Endodermal cell (in vitro differentiated cells): ENCODE results near the gene SOX11. TPM values are rescaled to one million over a fixed set of nuclear protein-coding genes. Genes with fewer than 3 reads are reported as not detected.

ENCODE experiments used
- DNase-seq: peaks from one replicate; pipeline ENCODE4 v3.0.0-alpha.2; 2017
- H3K27ac ChIP-seq: 2 replicates; pipeline ENCODE4 v1.5.1; 2013; ENCODE audit warnings: mild to moderate bottlenecking, low read depth, low read length, moderate library complexity
- H3K27me3 ChIP-seq: 2 replicates; pipeline ENCODE4 v1.6.1; 2013; ENCODE audit warnings: mild to moderate bottlenecking, low read length, moderate library complexity; ENCODE audit not compliant: insufficient read depth, control insufficient read depth, poor library complexity, severe bottlenecking
- H3K36me3 ChIP-seq: 2 replicates; pipeline ENCODE4 v1.7.0; 2013; ENCODE audit warnings: mild to moderate bottlenecking, low read length, moderate library complexity; ENCODE audit not compliant: control insufficient read depth, insufficient read depth
- H3K4me1 ChIP-seq: one replicate; pipeline ENCODE4 v1.7.0; 2013; ENCODE audit warnings: low read length; ENCODE audit not compliant: control insufficient read depth, insufficient read depth
- H3K4me3 ChIP-seq: 2 replicates; pipeline ENCODE4 v1.5.1; 2013; ENCODE audit warnings: mild to moderate bottlenecking, low read length, moderate library complexity
- H3K9ac ChIP-seq: 2 replicates; pipeline ENCODE4 v1.6.1; 2013; ENCODE audit warnings: mild to moderate bottlenecking, low read length, moderate library complexity; ENCODE audit not compliant: poor library complexity, severe bottlenecking; ENCODE audit errors: extremely low read depth
- H3K9me3 ChIP-seq: 2 replicates; pipeline ENCODE4 v1.6.1; 2013; ENCODE audit warnings: mild to moderate bottlenecking, low read length, moderate library complexity; ENCODE audit not compliant: control insufficient read depth
- H3K27ac Mint-ChIP-seq: 2 replicates; pipeline ENCODE4 v1.8.0; 2020; ENCODE audit warnings: mixed read lengths
- H3K27me3 Mint-ChIP-seq: 2 replicates; pipeline ENCODE4 v1.8.0; 2021; ENCODE audit warnings: mild to moderate bottlenecking, mixed read lengths; ENCODE audit not compliant: insufficient read depth
- H3K36me3 Mint-ChIP-seq: 2 replicates; pipeline ENCODE4 v1.8.0; 2020; ENCODE audit warnings: low read depth, mixed read lengths
- H3K4me1 Mint-ChIP-seq: 2 replicates; pipeline ENCODE4 v1.8.0; 2020; ENCODE audit warnings: mixed read lengths
- H3K4me3 Mint-ChIP-seq: 2 replicates; pipeline ENCODE4 v1.8.0; 2020; ENCODE audit warnings: mild to moderate bottlenecking, moderate library complexity, mixed read lengths
- H3K9me3 Mint-ChIP-seq: 2 replicates; pipeline ENCODE4 v1.8.0; 2020; ENCODE audit warnings: mild to moderate bottlenecking, mixed read lengths
- whole genome bisulfite sequencing, 2 experiments: methylation state at CpG; one replicate each; pipeline versions ENCODE4 v1.1.5 to v1.1.7; 2013; ENCODE audit warnings: missing lambda C conversion rate in 2 of 2, mixed read lengths in 1 of 2; ENCODE audit not compliant: insufficient coverage in 1 of 2, insufficient read length in 1 of 2; 5-methylcytosine and 5-hydroxymethylcytosine counted together
- total RNA-seq, 2 donors: library from RNA; stranded (reverse); fragmentation: NEBNext Ultra II Directional in 1 of 2; extraction: Animal tissue kit (Norgen Biotek cat#: 25700) in 1 of 2; gene quantifications; 2 replicates in 1 of 2; 3 replicates in 1 of 2; pipeline ENCODE4 v1.2.1, GENCODE V29; 2021
- TF ChIP-seq, protein P1 (sequence below): fragments of 200-600 bp; sonication (generic); conservative IDR thresholded peaks from 2 replicates; pipeline ENCODE4 v1.5.0; 2021; ENCODE audit warnings: antibody characterized with exemption, mild to moderate bottlenecking

The SOX11 gene
- total RNA-seq, 2 donors from 2014 or later, result 35.9 to 48.9 TPM

DNA sequence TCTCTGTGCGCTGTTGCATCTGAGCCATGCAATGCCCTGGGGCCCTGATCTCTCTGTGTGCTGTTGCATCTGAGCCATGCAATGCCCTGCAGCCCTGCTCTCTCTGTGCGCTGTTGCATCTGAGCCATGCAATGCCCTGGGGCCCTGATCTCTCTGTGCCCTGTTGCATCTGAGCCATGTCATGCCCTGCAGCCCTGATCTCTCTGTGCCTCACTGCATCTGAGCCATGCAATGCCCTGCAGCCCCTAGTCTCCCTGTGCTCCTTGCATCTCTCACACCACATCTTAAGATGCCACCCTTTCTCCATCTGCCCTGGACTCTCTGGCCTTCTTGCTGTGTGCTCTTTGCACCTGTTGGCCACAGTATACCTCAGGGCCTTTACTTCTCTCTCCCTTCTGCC lies 56.2 kb downstream of the SOX11 start:
- no peak overlapping the region for H3K27ac ChIP-seq
- DNase-seq, result no peak
- Mint-ChIP-seq H3K36me3 (no peaks in the 10 kb centered on the region), H3K4me1 (peaks cover 12% of the 10 kb centered on the region), H3K27me3 (peaks cover 18% of the 10 kb centered on the region), H3K9me3 (no peaks in the 10 kb centered on the region), H3K4me3 (no peak overlapping the region), H3K27ac (no peak overlapping the region)
- TF ChIP-seq, protein P1, sequence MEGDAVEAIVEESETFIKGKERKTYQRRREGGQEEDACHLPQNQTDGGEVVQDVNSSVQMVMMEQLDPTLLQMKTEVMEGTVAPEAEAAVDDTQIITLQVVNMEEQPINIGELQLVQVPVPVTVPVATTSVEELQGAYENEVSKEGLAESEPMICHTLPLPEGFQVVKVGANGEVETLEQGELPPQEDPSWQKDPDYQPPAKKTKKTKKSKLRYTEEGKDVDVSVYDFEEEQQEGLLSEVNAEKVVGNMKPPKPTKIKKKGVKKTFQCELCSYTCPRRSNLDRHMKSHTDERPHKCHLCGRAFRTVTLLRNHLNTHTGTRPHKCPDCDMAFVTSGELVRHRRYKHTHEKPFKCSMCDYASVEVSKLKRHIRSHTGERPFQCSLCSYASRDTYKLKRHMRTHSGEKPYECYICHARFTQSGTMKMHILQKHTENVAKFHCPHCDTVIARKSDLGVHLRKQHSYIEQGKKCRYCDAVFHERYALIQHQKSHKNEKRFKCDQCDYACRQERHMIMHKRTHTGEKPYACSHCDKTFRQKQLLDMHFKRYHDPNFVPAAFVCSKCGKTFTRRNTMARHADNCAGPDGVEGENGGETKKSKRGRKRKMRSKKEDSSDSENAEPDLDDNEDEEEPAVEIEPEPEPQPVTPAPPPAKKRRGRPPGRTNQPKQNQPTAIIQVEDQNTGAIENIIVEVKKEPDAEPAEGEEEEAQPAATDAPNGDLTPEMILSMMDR, result no peak
- 94 to 100% methylated on average over 2 of the region's 2 CpGs for WGBS, 2 experiments
- H3K4me3 ChIP-seq, result no peak overlapping the region
- H3K36me3 ChIP-seq, result no peaks in the 10 kb centered on the region
- H3K9ac ChIP-seq, result no peak overlapping the region
- no peaks in the 10 kb centered on the region for H3K4me1 ChIP-seq
- H3K9me3 ChIP-seq, result no peaks in the 10 kb centered on the region
- H3K27me3 ChIP-seq, result no peaks in the 10 kb centered on the region

DNA sequence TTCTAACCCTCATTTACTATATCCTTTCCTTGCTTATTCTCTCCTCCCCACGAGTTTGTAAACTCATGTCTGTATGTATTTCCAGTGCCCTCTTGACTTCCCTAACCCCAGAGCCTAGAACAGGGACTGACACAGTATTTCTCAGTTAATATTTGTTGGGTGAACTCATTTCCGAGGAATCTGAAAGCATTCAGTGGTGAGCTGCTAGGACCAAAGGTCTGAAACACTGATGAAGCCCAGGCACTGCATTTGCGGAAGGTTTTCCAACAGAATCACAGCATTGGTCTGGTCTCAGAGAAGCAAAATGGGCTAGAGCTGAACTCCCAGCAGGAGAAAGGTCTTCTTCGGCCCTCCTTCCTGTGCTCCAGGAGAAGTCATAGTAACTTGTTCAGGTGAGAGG lies 56.8 kb downstream of the SOX11 start:
- peaks cover 11% of the 10 kb centered on the region for H3K4me1 Mint-ChIP-seq
- no peak overlapping the region for H3K27ac Mint-ChIP-seq
- H3K36me3 Mint-ChIP-seq, result no peaks in the 10 kb centered on the region
- H3K27me3 Mint-ChIP-seq, result peaks cover 18% of the 10 kb centered on the region
- no peak overlapping the region for H3K27ac ChIP-seq
- no peaks in the 10 kb centered on the region for H3K27me3 ChIP-seq
- H3K4me3 ChIP-seq, result no peak overlapping the region
- no peaks in the 10 kb centered on the region for H3K4me1 ChIP-seq
- DNase-seq, result no peak
- WGBS, 2 experiments, result 89 to 100% methylated on average over 3 to 4 of the region's 4 CpGs
- TF ChIP-seq, protein P1, result no peak
- H3K4me3 Mint-ChIP-seq, result no peak overlapping the region
- no peaks in the 10 kb centered on the region for H3K9me3 Mint-ChIP-seq
- H3K9me3 ChIP-seq, result no peaks in the 10 kb centered on the region
- H3K36me3 ChIP-seq, result no peaks in the 10 kb centered on the region
- no peak overlapping the region for H3K9ac ChIP-seq

DNA sequence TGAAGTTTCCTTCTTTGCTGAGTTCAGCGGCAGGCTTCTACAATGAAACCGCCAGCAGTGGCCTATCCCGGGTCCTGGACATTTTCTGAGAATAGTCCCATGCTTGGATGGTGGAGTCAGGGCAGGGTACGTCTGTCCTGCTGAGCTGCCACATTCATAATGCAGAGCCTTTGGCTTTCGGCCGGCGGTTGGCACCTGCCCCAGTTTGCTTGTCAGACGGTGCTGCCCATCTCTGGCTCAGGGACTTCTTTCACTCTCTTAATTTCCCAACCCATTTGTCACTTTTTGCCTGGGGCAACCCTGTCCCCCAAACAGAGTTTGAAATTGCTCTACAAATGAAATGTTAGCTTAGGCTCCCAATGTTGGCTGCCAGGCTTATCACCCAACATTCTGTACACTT lies 57.2 kb downstream of the SOX11 start:
- H3K27ac Mint-ChIP-seq, result no peak overlapping the region
- H3K36me3 Mint-ChIP-seq, result no peaks in the 10 kb centered on the region
- Histone ChIP-seq H3K27ac (no peak overlapping the region), H3K36me3 (no peaks in the 10 kb centered on the region), H3K9me3 (no peaks in the 10 kb centered on the region), H3K27me3 (no peaks in the 10 kb centered on the region), H3K4me3 (no peak overlapping the region), H3K9ac (no peak overlapping the region), H3K4me1 (no peaks in the 10 kb centered on the region)
- H3K27me3 Mint-ChIP-seq, result peaks cover 18% of the 10 kb centered on the region
- TF ChIP-seq, protein P1, result no peak
- H3K9me3 Mint-ChIP-seq, result no peaks in the 10 kb centered on the region
- H3K4me1 Mint-ChIP-seq, result peaks cover 11% of the 10 kb centered on the region
- H3K4me3 Mint-ChIP-seq, result no peak overlapping the region
- WGBS, 2 experiments, result 95 to 97% methylated on average over 7 to 8 of the region's 8 CpGs
- no peak for DNase-seq
